CD4-positive, alpha-beta T cell treated with Interleukin-4 for 1 hour (primary cell): Measurements from ENCODE around the gene ANK3.
A peak's percentile ranks its signal among the peaks of the same experiment; 100 is the strongest.

Experiments used
- DNase-seq, 2 donors: peaks; one replicate each; pipeline ENCODE4 v3.0.0-alpha.2; 2020 to 2022

Gene ANK3

DNA sequence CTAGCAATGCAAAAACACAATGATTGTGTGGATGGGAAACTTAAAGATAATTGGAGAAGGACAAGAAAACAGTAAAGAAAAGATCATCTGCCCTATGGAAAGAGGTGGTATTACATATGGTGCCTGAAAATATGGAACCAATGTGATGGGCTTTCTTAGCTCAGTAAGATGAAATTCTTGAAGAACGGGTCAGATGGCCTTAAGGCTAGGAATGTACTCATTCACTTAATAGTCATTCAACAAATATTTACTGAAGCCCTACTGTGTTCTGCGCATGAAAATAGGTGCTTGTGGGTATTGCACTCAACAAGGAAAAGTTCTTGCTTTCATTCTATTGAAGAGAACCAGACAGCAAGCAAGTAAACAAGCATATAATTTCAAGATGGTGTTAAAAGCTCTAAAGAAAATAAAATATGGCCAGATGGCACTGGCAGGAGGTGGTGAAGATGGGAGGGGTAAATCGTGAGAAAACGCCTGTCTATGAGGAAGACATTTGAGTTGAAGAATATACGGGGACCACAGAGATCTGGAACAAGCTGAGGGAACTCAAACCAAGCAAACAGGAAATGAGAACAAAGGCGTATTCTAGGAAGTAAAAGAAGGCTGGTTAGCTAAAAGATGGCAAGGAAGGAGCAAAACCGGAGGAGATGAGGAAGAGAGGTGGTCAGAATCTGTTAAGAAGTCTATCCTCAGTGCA lies 179.7 kb downstream of the ANK3 start:
- no peak for DNase-seq

- DNase-seq = peak in 1 of 2 donors; percentile 11
Observed at GRCh38 chr10:60208676-60209269, 180.9 kb downstream of the ANK3 start.

DNA sequence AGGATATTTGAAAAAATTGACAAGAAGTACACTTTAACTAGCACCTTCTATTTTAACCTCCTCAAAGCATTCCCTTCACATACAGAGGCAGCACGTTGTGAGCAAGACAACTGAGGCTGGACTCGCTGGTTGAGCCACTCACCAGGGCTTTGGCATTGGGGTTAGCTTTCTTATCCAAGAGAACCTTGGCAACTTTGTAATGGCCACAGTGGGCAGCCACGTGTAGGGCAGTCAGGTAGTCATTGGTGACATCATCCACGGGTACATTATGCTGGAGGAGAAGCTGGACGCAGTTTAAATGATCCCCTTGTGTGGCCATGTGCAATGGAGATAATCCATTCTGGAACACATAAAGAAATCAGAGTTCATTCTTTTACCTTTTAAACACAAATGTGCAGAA lies 181.8 kb downstream of the ANK3 start:
- DNase-seq = no peak

DNA sequence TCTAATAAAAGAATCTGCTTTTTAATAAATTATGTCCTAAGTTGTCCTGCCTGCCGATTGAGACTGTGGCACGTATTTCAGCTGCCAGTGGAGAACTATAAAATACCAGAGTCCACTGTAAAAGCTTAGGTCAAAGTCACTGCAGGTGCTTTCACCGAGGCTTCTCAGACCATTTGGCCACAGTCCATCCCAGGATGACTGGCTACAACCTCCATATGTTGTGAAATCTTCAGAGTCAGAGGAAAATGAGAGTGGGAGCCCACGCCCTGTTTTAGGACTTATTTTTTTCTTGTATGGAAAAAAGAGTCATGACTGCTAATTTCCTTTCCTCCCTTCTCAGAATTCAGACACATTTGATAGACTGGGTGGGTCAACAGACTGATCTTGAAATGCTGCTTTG lies 182.9 kb downstream of the ANK3 start:
- no peak for DNase-seq

DNA sequence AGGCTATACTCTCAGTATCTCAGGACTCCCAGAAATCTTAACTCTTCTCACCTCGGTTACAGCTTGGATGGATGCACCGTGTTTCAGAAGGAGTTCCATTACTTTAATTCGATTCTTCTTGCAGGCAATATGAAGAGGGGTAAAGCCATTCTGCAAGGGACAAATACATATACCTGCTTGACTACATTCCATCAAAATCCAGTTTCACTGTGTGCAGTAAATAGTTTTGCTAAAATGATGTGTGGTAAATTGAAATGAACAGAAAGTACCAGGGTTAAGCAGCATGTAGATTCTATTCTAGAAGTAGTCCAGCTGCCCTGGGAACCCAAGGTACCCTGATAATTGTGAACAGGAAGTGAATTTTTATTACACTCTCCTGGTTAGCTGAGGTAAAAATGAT lies 183.9 kb downstream of the ANK3 start:
- DNase-seq = no peak

GRCh38 chr10:60203993-60204618 lies 185.6 kb downstream of the ANK3 start:
- no peak for DNase-seq

GRCh38 chr10:60200682-60201053 lies 189.0 kb downstream of the ANK3 start:
- DNase-seq = no peak

DNA sequence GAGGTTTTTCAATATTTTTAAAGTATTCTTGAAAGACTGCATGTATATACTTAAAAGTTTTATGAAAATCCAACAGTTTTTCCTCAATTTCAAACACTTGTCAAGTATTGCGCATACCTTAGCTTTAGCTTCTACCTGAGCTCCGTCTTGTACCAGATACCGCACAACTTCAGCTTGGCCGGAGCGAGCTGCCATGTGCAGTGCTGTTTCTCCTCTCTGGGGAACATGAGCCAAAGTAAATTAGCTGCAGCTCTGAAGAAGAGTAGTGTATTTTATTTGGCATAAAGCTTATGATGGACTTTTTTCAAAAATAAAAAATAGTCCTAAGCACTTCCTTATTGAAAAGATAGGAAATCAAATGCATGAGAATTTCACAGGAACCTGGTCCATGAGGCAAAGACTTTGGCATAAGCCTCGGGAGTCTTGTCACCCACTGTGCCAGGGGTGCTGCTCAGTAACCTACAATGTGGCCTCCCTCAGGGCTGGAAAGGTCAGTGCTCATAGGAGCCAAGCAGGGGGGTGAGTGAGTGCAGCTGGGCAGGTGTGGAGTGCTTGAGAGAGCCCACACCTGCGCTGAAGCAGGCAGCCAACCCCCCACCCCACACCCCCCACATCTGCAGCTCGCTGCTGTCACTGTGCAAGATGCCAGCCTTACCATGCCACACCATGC lies 189.5 kb downstream of the ANK3 start:
- no peak for DNase-seq

- DNase-seq = no peak
Observed at GRCh38 chr10:60197206-60197605, 192.5 kb downstream of the ANK3 start.

GRCh38 chr10:60194421-60194820 lies 195.3 kb downstream of the ANK3 start:
- no peak for DNase-seq

DNA sequence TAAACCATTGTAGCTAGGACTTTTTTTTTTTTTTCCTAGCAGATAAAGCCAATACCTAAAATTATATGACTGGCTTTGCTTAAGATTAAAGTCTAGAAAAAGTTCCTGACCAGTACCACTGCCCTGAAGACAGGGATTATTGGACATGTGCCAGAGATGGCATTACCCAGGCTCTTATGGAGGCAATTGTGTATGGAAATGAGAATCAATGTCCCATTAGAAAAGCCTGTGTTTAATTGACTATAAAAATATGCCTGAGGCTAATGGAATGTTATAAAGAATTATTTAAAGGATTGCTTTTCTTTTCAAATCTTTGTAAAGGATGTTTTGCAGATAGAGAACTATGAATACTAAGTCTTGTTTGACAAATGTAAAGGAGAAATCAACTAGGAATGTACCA lies 196.7 kb downstream of the ANK3 start:
- no peak for DNase-seq

- DNase-seq = no peak
Observed at GRCh38 chr10:60189861-60190475, 199.7 kb downstream of the ANK3 start.

DNA sequence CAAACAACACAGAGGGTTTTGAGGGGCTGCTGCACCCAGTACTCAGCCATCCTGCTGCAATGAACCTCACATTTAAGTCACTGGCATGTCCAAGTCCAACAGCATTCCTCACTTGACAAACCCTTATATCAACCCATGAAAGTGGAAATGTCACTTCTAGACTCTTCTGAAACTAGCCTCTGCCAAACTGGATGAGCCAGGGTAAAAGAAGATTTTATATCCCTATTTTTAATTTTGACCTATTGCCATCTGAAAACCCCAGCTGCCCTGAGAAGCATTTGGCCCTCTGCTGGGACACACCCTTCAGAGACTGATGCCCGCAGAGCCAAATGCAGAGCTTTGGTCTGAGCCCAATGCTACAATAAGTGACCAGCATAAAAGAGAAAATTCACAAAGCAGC lies 201.1 kb downstream of the ANK3 start:
- DNase-seq = no peak

- DNase-seq = no peak
Observed at GRCh38 chr10:60187691-60188090, 202.0 kb downstream of the ANK3 start.

DNA sequence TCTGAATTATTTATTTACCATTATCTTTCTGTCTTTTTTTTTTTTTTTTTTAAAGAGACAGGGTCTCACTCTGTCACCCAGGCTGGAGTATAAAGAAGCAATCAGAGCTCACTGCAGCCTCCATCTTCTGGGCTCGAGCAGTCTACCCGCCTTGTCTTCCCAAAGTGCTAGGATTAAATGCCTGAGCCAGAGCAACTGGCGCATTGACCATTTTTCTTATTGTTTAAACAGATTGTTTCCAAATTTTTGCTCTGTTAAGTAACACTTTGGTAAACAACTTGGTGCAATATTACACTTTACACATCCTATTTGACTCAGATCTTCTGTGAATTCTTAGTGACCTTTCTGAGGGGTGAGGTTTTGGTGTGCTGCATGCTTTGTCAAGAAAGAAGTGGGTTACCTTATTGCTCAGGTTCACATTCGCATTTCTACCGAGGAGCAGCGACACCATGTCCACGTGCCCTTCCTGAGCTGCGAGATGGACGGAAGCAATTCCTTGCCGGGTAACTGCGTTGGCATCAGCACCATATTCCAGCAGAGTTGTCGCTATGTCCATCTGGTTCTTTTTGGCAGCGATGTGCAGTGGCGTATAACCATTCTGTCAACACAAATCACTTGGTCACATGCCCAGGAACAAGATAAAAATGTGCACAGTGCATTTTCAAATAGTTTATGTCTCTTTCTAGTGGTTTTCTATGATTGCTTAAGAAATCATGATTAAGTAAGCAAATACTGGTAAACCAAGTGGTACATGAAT lies 203.2 kb downstream of the ANK3 start:
- DNase-seq = no peak

- DNase-seq = no peak
Observed at GRCh38 chr10:60185421-60185820, 204.3 kb downstream of the ANK3 start.

- no peak for DNase-seq
Observed at GRCh38 chr10:60182691-60183090, 207.0 kb downstream of the ANK3 start.

DNA sequence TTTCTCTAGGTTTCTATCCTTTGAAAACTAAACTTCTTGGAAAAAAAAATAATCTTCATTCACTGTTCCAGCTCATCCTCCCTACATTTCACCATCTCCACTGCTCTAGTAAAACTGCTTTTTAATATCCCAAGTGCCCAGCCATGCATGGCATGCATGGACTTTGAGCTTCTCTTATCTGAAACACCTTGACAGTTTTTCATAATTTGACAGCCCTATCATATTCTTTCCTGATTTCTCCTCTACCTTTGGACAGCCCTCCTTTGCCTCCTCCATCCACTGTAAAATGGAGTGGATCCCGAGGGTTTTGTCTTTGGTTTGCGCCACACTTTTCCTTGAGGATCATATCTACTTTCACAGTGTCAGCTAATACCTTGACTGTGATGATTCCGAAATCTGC lies 212.8 kb downstream of the ANK3 start:
- DNase-seq = no peak

DNA sequence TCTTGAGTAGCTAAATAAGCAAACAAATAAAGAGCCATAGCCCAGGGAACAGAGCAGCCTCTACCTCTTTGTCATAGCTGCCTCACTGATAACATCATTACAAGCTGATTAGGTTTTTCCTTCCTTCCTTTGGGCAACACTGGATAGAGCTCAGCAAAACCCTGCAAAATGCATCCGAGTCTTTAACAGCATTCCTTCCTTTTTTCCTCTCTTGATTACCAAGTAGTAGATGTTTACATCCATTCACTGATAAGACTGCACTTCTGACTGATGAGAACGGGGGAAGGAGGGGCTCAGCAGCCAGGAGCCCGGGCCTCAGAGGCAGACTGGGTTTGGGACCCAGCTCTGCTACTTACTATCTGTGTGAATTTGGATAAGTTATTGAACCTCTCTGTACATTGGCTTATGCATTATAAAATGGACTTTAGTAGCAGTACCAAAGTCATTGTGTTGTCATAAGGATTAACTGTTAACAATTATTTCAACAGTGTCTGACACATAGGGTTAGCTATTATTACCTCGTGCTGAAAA lies 214.2 kb downstream of the ANK3 start:
- no peak for DNase-seq

- no peak for DNase-seq
Observed at GRCh38 chr10:60172363-60172990, 217.2 kb downstream of the ANK3 start.

DNA sequence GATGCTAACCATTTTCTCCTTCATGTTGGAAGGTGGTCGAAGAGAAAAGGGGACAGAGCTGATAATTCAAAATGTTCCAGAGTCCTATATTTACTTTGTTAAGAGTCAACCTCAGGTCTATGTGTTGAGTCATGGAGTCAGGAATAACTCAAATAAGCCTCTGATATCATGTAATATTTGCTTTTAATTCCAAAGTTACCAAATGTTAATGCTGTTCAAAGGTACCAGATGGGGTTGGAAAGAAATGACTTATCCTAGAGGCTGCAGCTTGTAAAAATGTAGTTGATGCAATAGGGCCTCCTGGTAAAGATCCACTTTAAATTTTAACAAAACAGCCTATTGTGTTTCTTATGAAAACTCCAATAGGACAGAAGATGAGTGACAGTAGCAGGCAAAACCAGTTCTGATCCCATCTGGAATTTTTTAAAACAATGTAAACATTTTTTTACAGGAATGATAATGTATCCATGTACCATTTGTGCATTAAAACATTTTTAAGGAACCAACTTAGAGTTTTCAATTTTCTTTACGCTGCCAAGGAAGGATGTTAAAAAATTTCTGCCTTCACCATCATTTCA lies 218.2 kb downstream of the ANK3 start:
- DNase-seq = no peak

GRCh38 chr10:60170250-60170649 lies 219.4 kb downstream of the ANK3 start:
- no peak for DNase-seq
